Stimulated activated naive B cell treated with anti-CD40 and anti-IgM and Interleukin-4, amounts not matched to agents 10 μg/mL and 1 μg/mL and 100 μg/mL, for 72 hours (primary cell): ENCODE results near the gene DOCK9.

Experiments used
- ATAC-seq, 2 donors: fragments of 150-1000 bp; cut with Tn5 transposase; replicated peaks; 2 replicates each; pipeline ENCODE4 v1.10.0; 2021; ENCODE audit warnings: moderate library complexity in 1 of 2
- DNase-seq: peaks from one replicate; pipeline ENCODE4 v3.0.0; 2021
- H3K27ac Mint-ChIP-seq: one replicate; pipeline ENCODE4 v1.8.0; 2022; ENCODE audit warnings: mild to moderate bottlenecking, mixed read lengths
- H3K27me3 Mint-ChIP-seq, 2 donors: one replicate each; pipeline ENCODE4 v1.8.0; 2022; ENCODE audit warnings: mixed read lengths in 2 of 2
- H3K36me3 Mint-ChIP-seq, 2 donors: one replicate each; pipeline ENCODE4 v1.8.0; 2022; ENCODE audit warnings: mixed read lengths in 2 of 2, mild to moderate bottlenecking in 1 of 2
- H3K4me1 Mint-ChIP-seq, 2 donors: one replicate each; pipeline ENCODE4 v1.8.0; 2022; ENCODE audit warnings: mixed read lengths in 2 of 2, mild to moderate bottlenecking in 1 of 2
- H3K4me3 Mint-ChIP-seq, 2 donors: one replicate each; pipeline ENCODE4 v1.8.0; 2022; ENCODE audit warnings: mild to moderate bottlenecking in 2 of 2, mixed read lengths in 2 of 2, moderate library complexity in 1 of 2
- H3K9me3 Mint-ChIP-seq, 2 donors: one replicate each; pipeline ENCODE4 v1.8.0; 2022; ENCODE audit warnings: mixed read lengths in 2 of 2, mild to moderate bottlenecking in 1 of 2

Gene DOCK9

DNA sequence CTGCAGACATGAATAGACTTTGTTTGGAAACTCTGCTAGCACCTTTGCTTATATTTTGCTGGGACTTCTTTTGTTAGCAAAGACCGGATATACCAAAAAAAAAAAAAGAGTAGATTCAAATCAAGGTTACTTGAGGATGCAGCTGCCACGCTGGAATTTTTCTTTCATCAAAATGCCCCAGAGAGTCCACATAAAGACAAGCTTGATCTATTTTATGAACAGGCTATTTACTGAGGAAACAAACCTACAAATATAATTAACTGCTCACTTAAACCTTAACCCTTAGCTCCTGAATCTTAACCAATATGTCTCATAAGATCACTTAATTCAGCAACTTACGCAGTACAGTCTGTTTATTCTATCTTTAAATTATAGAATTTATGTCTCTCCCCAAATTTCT is 27.1 kb upstream of the DOCK9 start:
- ATAC-seq (no peak), DNase-seq (no peak)
- Mint-ChIP-seq H3K27ac (no peak overlapping the region), H3K36me3 (no peaks in the 10 kb centered on the region), H3K27me3 (peaks cover 0 to 6% of the 10 kb centered on the region in 2 donors), H3K4me3 (no peak overlapping the region), H3K4me1 (peaks cover 2 to 5% of the 10 kb centered on the region in 2 donors), H3K9me3 (no peaks in the 10 kb centered on the region)

DNA sequence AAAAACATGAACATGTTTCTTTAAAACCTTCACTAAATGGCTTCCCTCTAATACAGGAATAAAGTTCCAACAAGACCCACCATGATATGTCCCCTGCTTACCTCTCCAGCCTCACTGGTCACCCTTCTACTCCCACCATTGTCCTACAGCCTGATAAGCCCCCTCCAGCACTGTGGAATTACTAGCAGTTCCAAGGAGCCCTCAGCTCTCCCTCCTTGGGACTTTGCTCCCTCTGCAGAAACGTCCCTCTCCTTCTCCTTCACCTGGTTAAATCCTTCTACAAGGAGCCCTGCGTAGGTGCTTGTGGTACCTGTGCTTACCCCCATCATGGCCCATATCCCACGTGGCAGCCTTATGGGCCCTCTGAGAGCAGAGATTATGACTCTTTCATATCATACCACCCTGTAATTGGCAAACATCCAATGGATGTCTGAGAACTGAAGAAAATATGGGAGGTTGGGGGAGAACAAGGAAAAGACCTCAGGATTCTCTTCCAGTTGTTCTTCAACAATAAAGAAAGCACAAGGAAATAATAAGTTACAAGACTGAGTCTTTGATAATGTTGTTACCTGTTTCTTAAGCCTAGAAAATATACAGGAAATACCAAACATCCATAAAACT is 26.1 kb upstream of the DOCK9 start:
- Mint-ChIP-seq H3K27ac (no peak overlapping the region), H3K4me1 (peaks cover 9 to 12% of the 10 kb centered on the region in 2 donors), H3K4me3 (no peak overlapping the region), H3K27me3 (peaks cover 0 to 6% of the 10 kb centered on the region in 2 donors), H3K36me3 (no peaks in the 10 kb centered on the region), H3K9me3 (no peaks in the 10 kb centered on the region)
- ATAC-seq (no peak), DNase-seq (no peak)

DNA sequence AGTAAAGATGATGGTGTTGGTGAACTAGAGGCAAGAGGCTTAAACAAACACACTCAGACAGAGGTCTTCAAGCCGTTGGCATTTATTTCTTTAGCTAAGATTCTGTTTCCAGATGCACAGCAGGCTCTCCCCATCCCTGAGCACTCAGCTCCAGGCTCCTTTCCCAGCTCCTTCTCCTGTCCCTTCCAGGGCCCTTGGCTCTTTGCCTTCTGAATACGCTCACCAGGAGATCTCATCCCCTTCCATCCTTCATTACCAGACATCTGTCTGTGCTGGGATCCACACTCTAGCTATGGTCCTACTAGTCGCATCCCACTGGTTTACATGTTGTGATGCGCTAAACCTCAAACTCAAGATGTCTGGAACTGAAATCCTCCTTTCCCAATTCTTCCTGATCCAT is 25.3 kb upstream of the DOCK9 start:
- Mint-ChIP-seq H3K27ac (no peak overlapping the region), H3K27me3 (peaks cover 0 to 6% of the 10 kb centered on the region in 2 donors), H3K4me3 (no peak overlapping the region), H3K4me1 (peaks cover 16 to 18% of the 10 kb centered on the region in 2 donors), H3K9me3 (no peaks in the 10 kb centered on the region), H3K36me3 (no peaks in the 10 kb centered on the region)
- DNase-seq, result no peak
- no peak for ATAC-seq

DNA sequence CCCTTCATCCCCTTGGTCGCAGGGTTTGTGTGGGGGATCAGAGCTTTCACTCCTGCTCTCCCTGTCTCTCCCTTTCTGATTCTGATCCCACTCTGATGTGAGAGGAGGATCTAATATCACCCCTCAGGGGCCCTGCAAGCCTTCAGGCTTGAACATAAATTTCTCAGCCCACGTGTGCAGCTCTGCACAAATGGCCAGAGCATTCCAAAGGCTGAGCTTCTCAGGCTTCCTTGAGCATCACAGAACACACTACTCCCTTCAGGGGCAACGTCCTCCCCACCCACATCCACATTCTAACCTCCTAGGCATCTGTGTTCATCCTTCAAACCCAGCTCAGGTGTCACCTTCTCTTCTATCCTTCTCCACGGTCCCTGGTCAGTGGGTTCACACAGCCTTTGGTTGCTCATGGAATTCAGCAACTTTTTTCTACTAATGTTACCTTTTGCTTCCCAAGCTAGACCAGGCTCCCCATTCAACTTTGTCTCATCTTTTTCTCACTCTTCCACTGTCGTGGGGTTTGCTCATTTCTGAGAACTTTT is 24.4 kb upstream of the DOCK9 start:
- no peak overlapping the region for H3K27ac Mint-ChIP-seq

DNA sequence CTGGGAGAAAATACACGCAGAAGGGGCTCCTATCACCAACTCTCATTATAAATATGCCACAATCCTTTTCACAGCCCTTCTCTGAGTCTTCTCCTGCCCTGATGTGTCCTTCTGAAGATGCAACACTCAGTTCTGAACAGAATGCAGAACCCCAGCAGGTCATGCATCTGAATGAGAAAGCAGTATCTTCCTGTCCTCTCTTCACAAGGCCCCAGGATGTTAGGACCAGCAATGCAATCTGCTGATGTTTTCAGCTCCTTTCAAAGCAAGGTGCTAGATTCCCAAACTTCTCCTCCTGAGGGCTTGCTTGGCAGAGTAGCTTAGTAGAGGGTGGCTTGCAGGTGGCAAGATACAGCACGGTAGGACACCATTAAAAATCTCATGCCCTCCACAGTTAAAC is 22.3 kb upstream of the DOCK9 start:
- no peak overlapping the region for H3K4me3 Mint-ChIP-seq
- ATAC-seq (no peak), DNase-seq (no peak)
- H3K27me3 Mint-ChIP-seq, result peaks cover 0 to 6% of the 10 kb centered on the region in 2 donors
- peaks cover 16 to 31% of the 10 kb centered on the region in 2 donors for H3K4me1 Mint-ChIP-seq
- H3K36me3 Mint-ChIP-seq, result peaks cover 0 to 3% of the 10 kb centered on the region in 2 donors
- H3K27ac Mint-ChIP-seq, result peak overlapping the region; percentile 7
- H3K9me3 Mint-ChIP-seq, result no peaks in the 10 kb centered on the region

More for the DNA sequence above, 24.4 kb upstream of the DOCK9 start:
- Mint-ChIP-seq H3K9me3 (no peaks in the 10 kb centered on the region), H3K27me3 (peaks cover 0 to 6% of the 10 kb centered on the region in 2 donors), H3K36me3 (no peaks in the 10 kb centered on the region), H3K4me1 (peaks cover 16 to 28% of the 10 kb centered on the region in 2 donors), H3K4me3 (no peak overlapping the region)
- DNase-seq (no peak), ATAC-seq (no peak)

DNA sequence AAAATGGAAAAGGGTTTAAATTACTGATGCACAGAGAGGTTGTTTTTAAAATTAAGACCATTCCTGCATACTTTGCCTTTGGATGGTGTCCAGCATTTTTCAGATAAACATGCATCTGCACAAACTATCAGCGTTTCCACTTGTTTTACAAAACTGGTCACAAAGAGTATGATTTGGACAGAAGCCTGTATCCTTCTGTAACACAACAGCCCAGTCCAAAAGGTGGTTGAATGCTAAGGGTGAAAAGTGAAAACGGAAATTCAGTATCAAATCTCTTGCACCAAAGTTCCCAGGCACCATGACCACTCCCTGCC is 21.7 kb upstream of the DOCK9 start:
- peaks cover 0 to 6% of the 10 kb centered on the region in 2 donors for H3K27me3 Mint-ChIP-seq
- peaks cover 16 to 31% of the 10 kb centered on the region in 2 donors for H3K4me1 Mint-ChIP-seq
- H3K36me3 Mint-ChIP-seq, result peaks cover 0 to 3% of the 10 kb centered on the region in 2 donors
- DNase-seq (no peak), ATAC-seq (no peak)
- H3K27ac Mint-ChIP-seq, result no peak overlapping the region
- H3K4me3 Mint-ChIP-seq, result no peak overlapping the region
- no peaks in the 10 kb centered on the region for H3K9me3 Mint-ChIP-seq

DNA sequence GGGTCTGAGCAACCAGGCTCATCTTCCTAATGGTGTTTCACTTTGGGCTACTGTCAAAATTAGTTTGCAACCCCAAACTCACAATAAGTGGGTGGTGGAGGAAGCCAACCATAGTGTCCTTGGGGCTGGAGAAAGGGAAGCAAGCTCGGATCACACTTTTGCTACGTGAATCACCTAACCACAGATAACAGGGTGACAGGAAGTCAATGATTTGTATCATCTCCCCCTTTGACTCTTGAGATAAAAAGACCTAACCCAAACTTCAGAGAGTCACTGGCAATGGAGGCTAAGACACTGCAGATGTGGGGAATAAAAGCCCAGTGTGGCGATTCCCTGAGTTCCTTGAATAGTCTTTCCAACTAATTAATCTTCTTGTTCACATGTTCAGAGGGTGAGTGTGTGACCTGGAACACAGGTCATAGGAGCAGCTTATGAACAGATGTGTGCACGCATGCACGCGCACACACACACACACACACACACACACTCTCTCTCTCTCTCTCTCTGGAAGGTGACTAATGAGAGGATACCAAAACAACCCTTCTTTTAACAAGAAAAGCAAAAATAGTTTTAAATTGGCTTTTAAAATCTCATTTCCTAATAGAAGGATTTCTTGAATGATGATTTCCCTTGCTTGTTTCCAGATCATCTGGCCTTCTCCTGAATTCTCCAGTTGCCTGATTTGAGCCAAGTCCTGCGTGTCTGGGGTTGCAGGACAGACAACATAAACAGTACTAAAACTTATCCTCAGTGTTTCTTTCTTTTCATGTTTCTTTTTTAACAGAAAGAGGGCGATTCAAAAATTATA is 21.2 kb upstream of the DOCK9 start:
- ATAC-seq (peak; percentile 63 to 85), DNase-seq (peak; percentile 1)
- H3K4me3 Mint-ChIP-seq, result no peak overlapping the region
- H3K27ac Mint-ChIP-seq, result no peak overlapping the region
- peaks cover 0 to 6% of the 10 kb centered on the region in 2 donors for H3K27me3 Mint-ChIP-seq
- peaks cover 16 to 31% of the 10 kb centered on the region in 2 donors for H3K4me1 Mint-ChIP-seq
- no peaks in the 10 kb centered on the region for H3K9me3 Mint-ChIP-seq
- H3K36me3 Mint-ChIP-seq, result peaks cover 0 to 3% of the 10 kb centered on the region in 2 donors

DNA sequence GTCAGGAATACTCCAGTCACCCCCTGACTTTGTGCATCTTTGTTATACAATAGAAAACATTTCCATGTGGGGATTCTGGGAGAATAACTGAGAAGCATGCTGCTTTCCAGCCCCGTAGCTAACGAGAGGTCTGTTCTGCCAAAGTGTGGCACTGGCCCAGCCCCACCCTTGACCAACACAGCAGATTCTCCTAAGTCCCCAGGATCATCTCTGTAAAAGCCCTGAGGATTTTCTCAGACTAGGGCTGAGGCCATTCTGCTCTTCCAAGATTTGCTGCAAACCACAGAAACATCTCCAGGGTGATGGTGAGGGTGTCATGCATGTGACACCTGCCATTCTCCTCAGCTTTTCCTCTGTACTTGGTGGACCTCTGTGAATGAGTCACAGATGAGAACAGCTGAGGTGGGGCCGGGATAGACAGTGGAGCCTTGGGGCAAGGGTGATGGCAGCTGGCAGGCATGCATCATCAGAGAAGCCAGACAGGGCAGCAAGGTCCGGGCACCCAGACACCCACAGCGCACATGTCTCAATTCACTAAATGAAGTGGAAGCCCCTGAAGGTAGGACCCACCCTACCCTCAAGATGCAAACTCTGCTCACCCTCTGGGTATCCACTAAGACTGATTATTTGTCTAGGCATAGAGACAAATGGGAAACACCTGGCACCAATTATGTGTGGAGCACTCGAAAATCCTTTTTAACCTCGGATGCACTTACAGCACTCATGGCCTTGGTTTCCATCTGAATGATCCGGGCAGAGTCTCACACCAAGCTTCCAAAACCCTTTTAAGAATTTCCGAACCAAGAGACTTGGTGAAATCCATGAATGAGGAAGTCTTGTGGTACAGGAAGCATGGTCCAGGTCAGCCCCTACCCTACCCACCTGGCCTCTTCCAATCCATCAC is 20.1 kb upstream of the DOCK9 start:
- Mint-ChIP-seq H3K27me3 (no peaks in the 10 kb centered on the region), H3K27ac (no peak overlapping the region), H3K36me3 (peaks cover 0 to 3% of the 10 kb centered on the region in 2 donors), H3K4me3 (no peak overlapping the region), H3K9me3 (no peaks in the 10 kb centered on the region), H3K4me1 (peaks cover 16 to 31% of the 10 kb centered on the region in 2 donors)
- no peak for DNase-seq
- no peak for ATAC-seq

DNA sequence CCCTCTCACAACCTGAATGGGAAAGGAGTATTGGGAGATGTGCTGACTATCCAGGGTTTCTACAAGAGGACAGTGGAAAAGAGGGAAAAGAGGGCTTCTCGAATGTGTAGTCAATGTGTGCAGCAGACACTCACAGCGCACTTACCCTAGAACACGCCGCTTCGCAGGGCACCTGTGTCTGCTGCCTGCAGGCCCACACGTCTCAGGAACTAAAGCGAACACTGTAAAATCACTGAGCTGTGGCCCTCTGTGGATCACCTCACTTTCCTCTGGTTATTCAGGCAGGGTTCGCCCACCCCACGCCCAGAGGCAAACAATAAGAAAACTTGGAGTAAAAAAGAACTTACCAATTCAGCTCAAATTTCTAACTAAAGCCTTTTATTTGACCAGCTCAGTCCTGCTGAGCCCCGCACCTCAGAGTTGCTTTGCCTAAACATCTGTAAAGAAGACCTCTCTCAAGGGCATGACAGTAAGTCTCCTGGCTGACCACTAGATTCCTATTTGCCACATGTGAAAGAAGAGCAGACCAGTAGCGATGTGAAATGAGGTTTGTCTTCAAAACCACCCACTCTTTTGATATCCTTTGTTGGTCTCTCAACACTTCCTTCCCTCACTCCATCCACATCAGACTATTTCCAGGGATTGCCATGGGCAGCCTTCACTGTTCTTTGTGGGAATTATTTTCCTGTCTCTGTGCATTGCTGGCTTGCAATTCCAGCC is 19.3 kb upstream of the DOCK9 start:
- no peak for ATAC-seq
- Mint-ChIP-seq H3K4me3 (no peak overlapping the region), H3K4me1 (peaks cover 16 to 31% of the 10 kb centered on the region in 2 donors)

DNA sequence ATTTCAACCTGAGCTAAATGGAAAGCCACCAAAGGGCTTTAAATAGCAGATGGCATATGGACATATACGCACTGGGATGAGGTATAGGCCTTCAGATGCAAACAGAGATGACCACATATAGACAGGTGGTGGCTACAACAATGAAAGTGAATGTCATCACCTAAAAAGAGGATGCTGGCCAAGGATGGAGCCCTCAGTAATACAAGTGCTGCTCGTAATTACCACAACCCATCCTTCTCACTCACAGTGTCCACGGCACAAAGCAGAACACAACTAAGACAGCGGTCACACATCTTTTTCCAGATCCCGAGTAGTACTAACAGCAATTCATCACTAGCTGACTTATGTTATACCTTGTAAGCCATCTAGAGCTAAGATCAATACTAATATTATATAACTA is 18.2 kb upstream of the DOCK9 start:
- no peaks in the 10 kb centered on the region for H3K27me3 Mint-ChIP-seq
- H3K4me1 Mint-ChIP-seq, result peaks cover 16 to 31% of the 10 kb centered on the region in 2 donors
- no peak for DNase-seq
- H3K9me3 Mint-ChIP-seq, result no peaks in the 10 kb centered on the region
- no peak overlapping the region for H3K27ac Mint-ChIP-seq
- no peak overlapping the region for H3K4me3 Mint-ChIP-seq
- peaks cover 0 to 3% of the 10 kb centered on the region in 2 donors for H3K36me3 Mint-ChIP-seq
- ATAC-seq, result no peak

More for the DNA sequence above, 19.3 kb upstream of the DOCK9 start:
- peak overlapping the region; percentile 7 for H3K27ac Mint-ChIP-seq
- H3K27me3 Mint-ChIP-seq, result no peaks in the 10 kb centered on the region
- H3K36me3 Mint-ChIP-seq, result peaks cover 0 to 3% of the 10 kb centered on the region in 2 donors
- no peak for DNase-seq
- H3K9me3 Mint-ChIP-seq, result no peaks in the 10 kb centered on the region

DNA sequence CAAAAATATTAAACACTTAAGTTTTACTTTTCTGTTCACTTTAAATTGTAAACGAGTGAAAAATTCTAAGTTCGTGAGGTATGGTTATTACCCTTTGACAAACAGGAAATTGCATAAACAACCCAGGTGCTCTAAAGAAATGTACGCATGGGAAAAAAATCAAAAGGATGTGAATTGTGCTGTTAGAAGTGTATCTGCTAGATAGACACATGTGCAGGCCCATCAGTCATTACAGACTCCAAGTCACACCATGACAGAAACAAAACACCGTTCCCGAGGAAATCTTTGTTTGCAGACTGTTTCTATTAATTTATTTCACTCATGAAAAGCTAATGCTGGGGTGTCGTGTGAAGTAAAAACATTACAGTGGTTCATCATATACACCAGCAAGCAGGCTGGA is 17.0 kb upstream of the DOCK9 start:
- DNase-seq, result no peak
- H3K4me3 Mint-ChIP-seq, result no peak overlapping the region
- peaks cover 0 to 3% of the 10 kb centered on the region in 2 donors for H3K36me3 Mint-ChIP-seq
- ATAC-seq, result no peak
- H3K27ac Mint-ChIP-seq, result no peak overlapping the region
- no peaks in the 10 kb centered on the region for H3K27me3 Mint-ChIP-seq
- H3K4me1 Mint-ChIP-seq, result peaks cover 11 to 28% of the 10 kb centered on the region in 2 donors
- no peaks in the 10 kb centered on the region for H3K9me3 Mint-ChIP-seq

DNA sequence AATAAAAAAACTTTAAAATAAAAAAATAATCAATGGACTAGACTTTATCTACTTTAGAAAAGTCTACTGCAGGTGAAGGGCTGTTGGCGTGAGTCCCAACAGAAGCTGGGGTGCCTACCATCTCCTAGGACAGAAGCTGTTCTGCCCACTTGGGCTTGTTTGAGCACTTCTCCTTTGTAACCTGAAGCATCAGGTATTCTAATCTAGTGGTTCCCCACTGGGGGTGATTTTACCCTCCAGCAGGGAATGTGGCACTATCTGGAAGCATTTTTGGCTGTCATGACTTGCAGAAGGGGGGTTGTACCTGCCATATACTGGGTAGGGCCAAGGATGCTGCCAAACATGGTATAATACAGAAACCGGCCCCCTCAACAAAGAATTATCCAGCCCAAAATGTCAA is 16.2 kb upstream of the DOCK9 start:
- DNase-seq (no peak), ATAC-seq (no peak)
- no peaks in the 10 kb centered on the region for H3K27me3 Mint-ChIP-seq
- H3K4me3 Mint-ChIP-seq, result no peak overlapping the region
- peaks cover 0 to 3% of the 10 kb centered on the region in 2 donors for H3K36me3 Mint-ChIP-seq
- no peaks in the 10 kb centered on the region for H3K9me3 Mint-ChIP-seq
- H3K27ac Mint-ChIP-seq, result no peak overlapping the region
- H3K4me1 Mint-ChIP-seq, result peaks cover 7 to 21% of the 10 kb centered on the region in 2 donors

DNA sequence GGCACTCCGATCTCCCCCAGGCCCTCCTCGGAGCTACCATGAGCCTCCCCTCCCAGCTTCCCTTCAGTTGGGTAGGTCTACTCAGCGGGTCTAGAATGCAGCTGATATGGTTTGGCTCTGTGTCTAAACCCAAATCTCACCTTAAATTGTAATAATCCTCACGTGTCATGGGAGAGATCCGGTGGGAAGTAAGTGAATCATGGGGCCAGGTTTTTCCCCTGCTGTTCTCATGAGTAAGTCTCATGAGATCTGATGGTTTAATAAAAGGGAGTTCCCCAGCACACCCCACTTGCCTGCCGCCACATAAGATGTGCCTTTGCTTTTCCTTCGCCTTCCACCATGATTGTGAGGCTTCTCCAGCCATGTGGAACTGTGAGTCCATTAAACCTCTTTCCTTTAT is 14.5 kb upstream of the DOCK9 start:
- H3K9me3 Mint-ChIP-seq, result no peaks in the 10 kb centered on the region
- peaks cover 0 to 3% of the 10 kb centered on the region in 2 donors for H3K36me3 Mint-ChIP-seq
- ATAC-seq, result no peak
- no peak overlapping the region for H3K4me3 Mint-ChIP-seq
- H3K27ac Mint-ChIP-seq, result no peak overlapping the region
- H3K4me1 Mint-ChIP-seq, result peaks cover 4 to 8% of the 10 kb centered on the region in 2 donors
- H3K27me3 Mint-ChIP-seq, result no peaks in the 10 kb centered on the region
- DNase-seq, result no peak
